GM23338 (cell line): ENCODE results near the gene FAM170A. TPM values are rescaled to one million over a fixed set of nuclear protein-coding genes. Genes with fewer than 3 reads are reported as not detected.

Source experiments
- ATAC-seq: fragments of 200-7000 bp; cut with Tn5 transposase; 3 replicates; pipeline ENCODE4 v1.9.1; 2020
- DNase-seq: peaks from one replicate; pipeline ENCODE4 v3.0.0-alpha.2; 2015; ENCODE audit warnings: low spot score
- H2AFZ ChIP-seq: fragments of 200-600 bp; sonication (generic); 2 replicates; pipeline ENCODE4 v1.8.0; 2016; ENCODE audit warnings: antibody characterized with exemption, mild to moderate bottlenecking, moderate library complexity
- H3F3A ChIP-seq: fragments of 200-600 bp; sonication (generic); replicated peaks from 2 replicates; pipeline ENCODE4 v1.8.0; 2017; ENCODE audit warnings: antibody characterized with exemption, mixed run types, low read depth
- H3K27ac ChIP-seq: fragments of 200-600 bp; sonication (generic); 2 replicates; pipeline ENCODE4 v1.6.1; 2016; ENCODE audit warnings: low read depth
- H3K27me3 ChIP-seq: fragments of 200-600 bp; sonication (generic); 2 replicates; pipeline ENCODE4 v1.8.0; 2016; ENCODE audit warnings: mild to moderate bottlenecking, mixed run types, moderate library complexity; ENCODE audit not compliant: insufficient read depth
- H3K36me3 ChIP-seq: fragments of 200-600 bp; sonication (generic); 2 replicates; pipeline ENCODE4 v1.8.0; 2016; ENCODE audit warnings: mild to moderate bottlenecking; ENCODE audit not compliant: insufficient read depth
- H3K4me1 ChIP-seq: fragments of 200-600 bp; sonication (generic); 2 replicates; pipeline ENCODE4 v1.8.0; 2016; ENCODE audit warnings: mild to moderate bottlenecking, moderate library complexity; ENCODE audit not compliant: insufficient read depth
- H3K4me2 ChIP-seq: fragments of 200-600 bp; sonication (generic); 2 replicates; pipeline ENCODE4 v1.7.1; 2017; ENCODE audit warnings: mixed run types
- H3K4me3 ChIP-seq: fragments of 200-600 bp; sonication (generic); 2 replicates; pipeline ENCODE4 v1.6.1; 2016; ENCODE audit warnings: mixed run types
- H3K79me2 ChIP-seq: fragments of 200-600 bp; sonication (generic); replicated peaks from 2 replicates; pipeline ENCODE4 v1.8.0; 2017; ENCODE audit warnings: mild to moderate bottlenecking; ENCODE audit not compliant: insufficient read depth
- H3K9me2 ChIP-seq: fragments of 200-600 bp; sonication (generic); 2 replicates; pipeline ENCODE4 v1.8.0; 2017; ENCODE audit not compliant: insufficient read depth
- H4K20me1 ChIP-seq: fragments of 200-600 bp; sonication (generic); replicated peaks from 2 replicates; pipeline ENCODE4 v1.8.0; 2017; ENCODE audit warnings: mild to moderate bottlenecking; ENCODE audit not compliant: insufficient read depth
- H3K27ac Mint-ChIP-seq: 2 replicates; pipeline ENCODE4 v1.8.0; 2020; ENCODE audit warnings: inconsistent platforms, mild to moderate bottlenecking, moderate library complexity, mixed read lengths
- H3K27me3 Mint-ChIP-seq: 3 replicates; pipeline ENCODE4 v1.8.0; 2022; ENCODE audit warnings: low read depth, mild to moderate bottlenecking, moderate library complexity, mixed read lengths, inconsistent platforms; ENCODE audit not compliant: insufficient read depth, poor library complexity
- H3K36me3 Mint-ChIP-seq: 3 replicates; pipeline ENCODE4 v1.8.0; 2021; ENCODE audit warnings: low read depth, mild to moderate bottlenecking, inconsistent platforms, moderate library complexity, mixed read lengths
- H3K4me1 Mint-ChIP-seq: 3 replicates; pipeline ENCODE4 v1.8.0; 2020; ENCODE audit warnings: mild to moderate bottlenecking, inconsistent platforms, mixed read lengths
- H3K4me3 Mint-ChIP-seq: 3 replicates; pipeline ENCODE4 v1.8.0; 2021; ENCODE audit warnings: moderate library complexity, mild to moderate bottlenecking, inconsistent platforms, mixed read lengths
- H3K9me3 Mint-ChIP-seq: 3 replicates; pipeline ENCODE4 v1.8.0; 2020; ENCODE audit warnings: moderate library complexity, mild to moderate bottlenecking, inconsistent platforms, mixed read lengths
- CREB1 ChIP-seq: fragments of 250-450 bp; sonication (Bioruptor Pico); IDR thresholded peaks from 2 replicates; pipeline ENCODE4 v1.5.0; 2020; ENCODE audit warnings: low read depth, mild to moderate bottlenecking, moderate library complexity
- CTCF ChIP-seq, 2 experiments: fragments of 200-600 bp in 1 of 2; sonication (generic) in 1 of 2; conservative IDR thresholded peaks; 2 replicates each; pipeline versions ENCODE4 v1.5.1 to v1.6.1; 2016 to 2017; ENCODE audit warnings: antibody characterized with exemption in 2 of 2, low read depth in 2 of 2, mild to moderate bottlenecking in 2 of 2, moderate library complexity in 1 of 2
- ETS1 ChIP-seq: IDR thresholded peaks from 2 replicates; pipeline ENCODE4 v1.6.1; 2016; ENCODE audit warnings: antibody characterized with exemption
- EZH2 ChIP-seq: fragments of 200-600 bp; sonication (generic); IDR thresholded peaks from one replicate; pipeline ENCODE4 v1.8.0; 2017; ENCODE audit warnings: antibody characterized with exemption, mild to moderate bottlenecking, low read depth; ENCODE audit not compliant: unreplicated experiment
- EZH2phosphoT487 ChIP-seq: fragments of 200-600 bp; sonication (generic); IDR thresholded peaks from one replicate; pipeline ENCODE4 v1.8.1; 2018; ENCODE audit warnings: antibody characterized with exemption; ENCODE audit not compliant: unreplicated experiment
- JUNB ChIP-seq: IDR thresholded peaks from one replicate; pipeline ENCODE4 v1.6.1; 2016; ENCODE audit warnings: antibody characterized with exemption; ENCODE audit not compliant: unreplicated experiment
- NANOG ChIP-seq: IDR thresholded peaks from 2 replicates; pipeline ENCODE4 v1.6.1; 2016; ENCODE audit warnings: antibody characterized with exemption, borderline replicate concordance
- POLR2AphosphoS5 ChIP-seq: IDR thresholded peaks from 2 replicates; pipeline ENCODE4 v1.6.1; 2016; ENCODE audit warnings: antibody characterized with exemption, low read depth
- REST ChIP-seq: IDR thresholded peaks from one replicate; pipeline ENCODE4 v1.6.1; 2018; ENCODE audit warnings: antibody characterized with exemption; ENCODE audit not compliant: unreplicated experiment
- STAT1 ChIP-seq: IDR thresholded peaks from one replicate; pipeline ENCODE4 v1.6.1; 2016; ENCODE audit warnings: antibody characterized with exemption; ENCODE audit not compliant: unreplicated experiment
- ZNF114 ChIP-seq: fragments of 250-450 bp; sonication (Bioruptor Pico); IDR thresholded peaks from 2 replicates; pipeline ENCODE4 v1.5.0; 2020; ENCODE audit warnings: mild to moderate bottlenecking, moderate library complexity
- ZNF331 ChIP-seq: fragments of 250-450 bp; sonication (Bioruptor Pico); IDR thresholded peaks from 2 replicates; pipeline ENCODE4 v1.5.0; 2020; ENCODE audit warnings: low read depth, mild to moderate bottlenecking, moderate library complexity
- ZNF462 ChIP-seq: fragments of 250-450 bp; sonication (Bioruptor Pico); IDR thresholded peaks from 2 replicates; pipeline ENCODE4 v1.5.0; 2020; ENCODE audit warnings: mild to moderate bottlenecking, moderate library complexity
- polyA plus RNA-seq: library from polyadenylated mRNA; unstranded; fragments of >200 nt; fragmentation: Nextera tagmentation; extraction: Ambion mirVana; gene quantifications from 2 replicates; pipeline ENCODE4 v1.2.1, GENCODE V29; 2016
- total RNA-seq: library from RNA; depleted of rRNA; stranded (reverse); fragments of >200 nt; shearing (Covaris generic); gene quantifications from 2 replicates; pipeline ENCODE4 v1.2.3, GENCODE V29; 2014

Gene FAM170A
- total and polyA plus RNA-seq, 2 experiments from 2014 or later = not detected

DNA sequence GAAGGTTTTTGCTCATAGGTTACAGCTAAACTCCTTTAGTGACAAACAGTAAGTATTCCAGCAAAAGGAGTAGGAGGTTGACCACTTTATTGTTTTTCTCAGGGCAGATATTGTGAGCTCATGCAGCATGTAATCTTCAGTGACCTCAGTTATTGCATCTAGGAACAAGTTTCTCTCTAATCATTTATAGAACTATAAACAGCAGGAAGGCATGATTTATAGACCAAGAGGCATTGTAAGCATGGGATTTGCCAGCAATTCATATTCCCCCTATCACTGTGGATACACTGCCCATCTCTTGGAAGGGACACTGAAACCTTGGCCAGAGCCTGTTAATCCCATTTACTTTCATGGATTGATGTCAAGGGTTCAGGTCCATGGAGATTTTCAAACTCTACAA lies 15.4 kb upstream of the FAM170A start:
- Mint-ChIP-seq H3K9me3 (no peaks in the 10 kb centered on the region), H3K4me3 (no peak overlapping the region), H3K27me3 (no peaks in the 10 kb centered on the region), H3K36me3 (no peaks in the 10 kb centered on the region), H3K4me1 (peaks cover 12% of the 10 kb centered on the region), H3K27ac (no peak overlapping the region)
- no peaks in the 10 kb centered on the region for H4K20me1 ChIP-seq
- ATAC-seq = no peak
- H3K9me2 ChIP-seq = peaks cover 13% of the 10 kb centered on the region; the same call in 1 of the 2 replicates
- no peaks in the 10 kb centered on the region for H3K36me3 ChIP-seq
- no peak for TF ChIP-seq CTCF (conservative IDR thresholded peaks at IDR 0.05; ENCODE audit: low read depth in 2 of 2)
- TF ChIP-seq ETS1 = no peak
- TF ChIP-seq ZNF331 (CRISPR knock-in tag) = no peak
- no peak for TF ChIP-seq REST
- no peak for TF ChIP-seq EZH2phosphoT487
- TF ChIP-seq ZNF462 (CRISPR knock-in tag) = no peak
- TF ChIP-seq ZNF114 (CRISPR knock-in tag) = no peak
- TF ChIP-seq EZH2 = no peak
- TF ChIP-seq POLR2AphosphoS5 = no peak
- TF ChIP-seq CREB1 (CRISPR knock-in tag) = no peak
- TF ChIP-seq JUNB = no peak
- TF ChIP-seq NANOG = no peak
- TF ChIP-seq STAT1 = no peak
- no peak overlapping the region for H3K27ac ChIP-seq
- no peak overlapping the region for H3K4me3 ChIP-seq
- no peak overlapping the region for H2AFZ ChIP-seq
- H3K4me1 ChIP-seq = peaks cover 22% of the 10 kb centered on the region
- no peaks in the 10 kb centered on the region for H3F3A ChIP-seq
- DNase-seq = no peak
- no peaks in the 10 kb centered on the region for H3K79me2 ChIP-seq
- H3K27me3 ChIP-seq = no peaks in the 10 kb centered on the region
- no peak overlapping the region for H3K4me2 ChIP-seq
